Measurements from ENCODE around the gene SLC16A12.
"Not testable (repeated sequence)": the region's sequence is repeated elsewhere in the genome, so short reads cannot be mapped to it uniquely, and the experiment has no call there.

The SLC16A12 gene

DNA sequence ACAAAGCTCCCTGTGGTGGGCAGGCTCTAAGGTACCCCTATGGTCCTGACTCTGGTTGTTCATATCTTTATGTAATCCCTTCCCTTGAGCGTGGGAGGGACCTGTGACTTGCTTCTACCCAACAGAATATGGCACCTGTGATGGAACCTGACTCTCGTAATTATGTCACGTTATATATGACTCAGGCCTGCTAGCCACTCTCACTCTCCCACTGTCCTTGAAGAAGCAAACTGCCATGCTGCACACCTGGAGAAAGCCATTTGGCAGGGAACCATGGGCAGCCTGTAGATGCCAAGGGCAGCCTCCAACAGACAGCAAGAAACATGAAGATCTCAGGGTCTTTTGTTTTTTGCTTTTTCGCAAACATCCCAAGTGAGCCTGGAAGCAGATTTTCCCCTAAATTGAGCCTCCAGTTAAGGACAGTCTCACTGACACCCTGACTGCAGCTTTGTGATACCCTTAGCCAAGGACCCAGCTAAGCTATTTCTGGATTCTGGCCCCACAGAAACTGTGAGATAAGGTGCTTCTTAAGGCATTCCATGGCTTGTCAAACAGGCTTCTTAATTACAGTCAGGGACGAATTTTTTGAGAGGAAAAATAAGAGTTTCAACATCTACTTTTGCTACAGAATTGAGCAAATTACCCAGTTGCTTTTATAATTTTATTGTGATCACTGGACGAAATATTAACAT, 71.4 kb downstream of the SLC16A12 start:
- Histone ChIP-seq H3K9ac (ENCODE audit: low read depth, low read length) (no peak overlapping the region), H3K4me1 (ENCODE audit: insufficient read depth, low read length) (0 out of 2 replicates have a peak, but pooled peaks cover 3% of the 10 kb centered on the region), H3K9me3 (ENCODE audit: control insufficient read depth, insufficient read depth, low read length) (no peaks in the 10 kb centered on the region), H3K36me3 (ENCODE audit: insufficient read depth, low read length) (no peaks in the 10 kb centered on the region)

DNA sequence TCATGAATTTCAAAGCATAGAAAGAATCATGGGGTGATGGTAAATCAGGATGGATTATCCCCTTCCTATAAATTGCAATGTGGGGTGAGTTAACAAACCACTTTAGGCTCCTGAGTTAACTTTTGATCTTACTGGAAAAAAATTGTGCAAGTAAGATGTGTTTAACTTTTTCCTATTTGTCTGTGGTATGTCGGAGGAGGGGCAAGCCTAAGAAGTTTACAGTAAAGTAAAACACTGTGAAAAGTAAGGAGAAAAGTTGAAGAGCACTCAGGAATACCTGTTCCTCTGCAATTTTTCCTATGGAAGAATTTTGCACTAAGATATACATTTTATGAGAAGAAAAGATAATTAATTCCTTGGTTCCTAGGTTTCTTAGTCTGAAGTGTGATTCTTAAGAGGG, 76.6 kb downstream of the SLC16A12 start:
- Histone ChIP-seq H3K9ac (ENCODE audit: low read depth, low read length) (no peak overlapping the region), H3K9me3 (ENCODE audit: control insufficient read depth, insufficient read depth, low read length) (no peaks in the 10 kb centered on the region), H3K4me1 (ENCODE audit: insufficient read depth, low read length) (no peaks in the 10 kb centered on the region), H3K36me3 (ENCODE audit: insufficient read depth, low read length) (no peaks in the 10 kb centered on the region)

GRCh38 chr10:89458291-89458690, 77.1 kb downstream of the SLC16A12 start:
- Histone ChIP-seq H3K4me1 (ENCODE audit: insufficient read depth, low read length) (no peaks in the 10 kb centered on the region), H3K36me3 (ENCODE audit: insufficient read depth, low read length) (no peaks in the 10 kb centered on the region), H3K9ac (ENCODE audit: low read depth, low read length) (no peak overlapping the region), H3K9me3 (ENCODE audit: control insufficient read depth, insufficient read depth, low read length) (no peaks in the 10 kb centered on the region)

- Histone ChIP-seq H3K4me1 (ENCODE audit: insufficient read depth, low read length) (peaks cover 3% of the 10 kb centered on the region; the same call in 1 of the 2 replicates), H3K36me3 (ENCODE audit: insufficient read depth, low read length) (no peaks in the 10 kb centered on the region), H3K9ac (ENCODE audit: low read depth, low read length) (no peak overlapping the region), H3K9me3 (ENCODE audit: control insufficient read depth, insufficient read depth, low read length) (no peaks in the 10 kb centered on the region)
Measured at GRCh38 chr10:89454561-89455347, 80.6 kb downstream of the SLC16A12 start.

- Histone ChIP-seq H3K9ac (ENCODE audit: low read depth, low read length) (no peak overlapping the region), H3K4me1 (ENCODE audit: insufficient read depth, low read length) (peaks cover 3% of the 10 kb centered on the region; the same call in 1 of the 2 replicates), H3K9me3 (ENCODE audit: control insufficient read depth, insufficient read depth, low read length) (no peaks in the 10 kb centered on the region), H3K36me3 (ENCODE audit: insufficient read depth, low read length) (no peaks in the 10 kb centered on the region)
Measured at GRCh38 chr10:89452193-89452592, 83.2 kb downstream of the SLC16A12 start.

DNA sequence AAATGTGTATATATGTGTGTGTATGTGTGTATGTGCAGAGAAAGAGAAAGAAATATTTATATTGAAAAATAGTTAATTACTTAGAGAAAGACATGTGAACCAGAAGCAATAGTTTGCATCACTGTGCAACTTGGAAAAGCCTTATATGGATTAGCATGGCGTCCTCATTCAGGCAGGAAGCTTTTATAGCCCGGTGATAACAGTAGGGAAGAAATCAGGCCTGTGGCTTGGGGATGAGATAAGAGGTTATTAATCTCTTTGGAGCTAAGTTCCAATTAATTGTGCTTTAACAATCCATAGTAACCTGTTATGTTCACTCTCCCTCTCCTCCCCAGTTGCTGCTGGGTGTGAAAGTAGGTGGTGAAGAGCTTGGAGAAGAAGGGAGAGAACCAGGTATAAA, 84.5 kb downstream of the SLC16A12 start:
- H3K9ac ChIP-seq (ENCODE audit: low read depth, low read length): no peak overlapping the region
- H3K9me3 ChIP-seq (ENCODE audit: control insufficient read depth, insufficient read depth, low read length): no peaks in the 10 kb centered on the region
- peaks cover 3% of the 10 kb centered on the region; the same call in 1 of the 2 replicates for H3K4me1 ChIP-seq (ENCODE audit: insufficient read depth, low read length)
- H3K36me3 ChIP-seq (ENCODE audit: insufficient read depth, low read length): no peaks in the 10 kb centered on the region

- H3K9ac ChIP-seq (ENCODE audit: low read depth, low read length); H3K36me3 ChIP-seq (ENCODE audit: insufficient read depth, low read length); H3K9me3 ChIP-seq (ENCODE audit: control insufficient read depth, insufficient read depth, low read length); H3K4me1 ChIP-seq (ENCODE audit: insufficient read depth, low read length): not testable (repeated sequence)
Measured at GRCh38 chr10:89444819-89445218, 90.6 kb downstream of the SLC16A12 start.

GRCh38 chr10:89442289-89442688, 93.1 kb downstream of the SLC16A12 start:
- H3K9ac ChIP-seq (ENCODE audit: low read depth, low read length): no peak overlapping the region
- H3K36me3 ChIP-seq (ENCODE audit: insufficient read depth, low read length): no peaks in the 10 kb centered on the region
- H3K4me1 ChIP-seq (ENCODE audit: insufficient read depth, low read length): no peaks in the 10 kb centered on the region
- 0 out of 2 replicates have a peak, but pooled peaks cover 4% of the 10 kb centered on the region for H3K9me3 ChIP-seq (ENCODE audit: control insufficient read depth, insufficient read depth, low read length)

DNA sequence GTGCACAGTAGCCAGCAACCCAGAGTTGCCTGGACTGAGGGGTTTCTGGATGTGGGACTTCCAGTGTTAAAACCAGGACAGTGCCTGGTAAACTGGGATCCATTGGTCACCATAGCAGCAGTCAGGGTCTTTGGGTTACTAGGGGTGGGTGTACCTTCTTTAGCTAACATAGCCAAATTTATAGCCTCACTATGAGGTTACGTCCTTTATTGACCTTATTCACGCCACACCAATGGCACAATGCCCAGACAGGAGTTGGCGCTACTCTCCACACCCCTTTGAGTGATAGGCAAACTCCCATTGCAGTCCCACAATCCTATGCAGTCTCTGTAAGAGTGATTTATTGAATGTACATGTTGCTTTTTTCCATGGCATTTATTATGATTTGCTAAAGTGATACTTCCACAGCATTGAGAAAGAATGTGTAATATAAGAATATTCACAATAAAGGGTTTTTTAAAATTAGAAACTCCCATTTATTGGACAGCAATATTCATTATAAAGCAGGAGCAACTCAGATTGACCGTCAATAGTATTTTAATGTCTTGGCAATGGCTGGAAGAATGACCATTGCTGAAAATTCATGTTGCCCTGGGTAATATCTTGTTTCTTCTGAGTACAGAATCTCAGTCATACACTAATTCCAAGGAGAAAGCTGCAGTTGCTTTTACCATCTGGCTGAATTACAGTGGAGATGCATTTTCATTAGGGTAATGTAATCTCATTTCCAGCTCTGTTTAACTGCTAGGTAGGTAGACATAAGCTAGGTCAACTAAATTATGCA, 95.0 kb downstream of the SLC16A12 start:
- 0 out of 2 replicates have a peak, but pooled peaks cover 4% of the 10 kb centered on the region for H3K9me3 ChIP-seq (ENCODE audit: control insufficient read depth, insufficient read depth, low read length)
- H3K36me3 ChIP-seq (ENCODE audit: insufficient read depth, low read length): no peaks in the 10 kb centered on the region
- no peak overlapping the region for H3K9ac ChIP-seq (ENCODE audit: low read depth, low read length)
- H3K4me1 ChIP-seq (ENCODE audit: insufficient read depth, low read length): no peaks in the 10 kb centered on the region

DNA sequence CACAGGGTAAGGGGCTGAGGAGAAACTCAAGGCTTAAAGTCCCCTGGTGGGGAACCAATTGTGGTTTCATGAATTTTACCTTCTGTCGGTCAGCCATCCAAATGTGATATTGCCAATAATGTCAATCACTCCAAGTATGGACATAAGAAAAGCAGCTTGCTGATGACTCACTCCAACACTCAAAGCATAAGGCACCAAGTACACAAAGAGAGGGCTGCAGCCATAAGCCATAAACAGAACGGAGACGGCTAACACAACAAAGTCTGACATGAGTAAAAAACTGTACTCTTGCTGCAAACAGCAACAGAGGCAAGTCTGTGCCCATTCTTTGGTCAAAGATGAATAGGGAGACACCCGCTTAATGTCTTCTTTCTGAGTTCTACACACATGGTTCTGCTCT, 96.9 kb downstream of the SLC16A12 start:
- H3K9ac ChIP-seq (ENCODE audit: low read depth, low read length): no peak overlapping the region
- H3K4me1 ChIP-seq (ENCODE audit: insufficient read depth, low read length): no peaks in the 10 kb centered on the region; the same call in 1 of the 2 replicates
- no peaks in the 10 kb centered on the region for H3K9me3 ChIP-seq (ENCODE audit: control insufficient read depth, insufficient read depth, low read length)
- no peaks in the 10 kb centered on the region for H3K36me3 ChIP-seq (ENCODE audit: insufficient read depth, low read length)

DNA sequence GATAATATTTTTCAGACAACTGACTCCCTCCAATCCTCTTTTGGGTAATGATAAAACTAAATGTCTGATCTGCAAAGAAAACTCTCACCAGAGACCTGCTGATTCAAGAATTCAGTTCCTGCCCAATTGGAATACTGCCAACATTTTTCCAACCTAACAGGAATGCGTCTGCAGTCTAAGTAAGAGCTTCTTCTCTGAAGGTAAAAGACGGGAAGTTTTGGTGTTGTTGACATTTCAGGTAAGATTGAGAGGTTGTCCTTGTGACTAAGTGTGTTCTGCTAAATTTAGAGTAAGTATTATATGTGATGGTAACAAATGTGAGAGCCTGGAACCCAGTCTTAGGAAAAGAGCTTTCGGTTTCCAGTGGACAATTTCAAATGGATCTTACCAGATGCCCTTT, 103.4 kb downstream of the SLC16A12 start:
- Histone ChIP-seq H3K9me3 (ENCODE audit: control insufficient read depth, insufficient read depth, low read length) (no peaks in the 10 kb centered on the region), H3K9ac (ENCODE audit: low read depth, low read length) (no peak overlapping the region), H3K4me1 (ENCODE audit: insufficient read depth, low read length) (peaks cover 8% of the 10 kb centered on the region; the same call in 1 of the 2 replicates), H3K36me3 (ENCODE audit: insufficient read depth, low read length) (no peaks in the 10 kb centered on the region)

DNA sequence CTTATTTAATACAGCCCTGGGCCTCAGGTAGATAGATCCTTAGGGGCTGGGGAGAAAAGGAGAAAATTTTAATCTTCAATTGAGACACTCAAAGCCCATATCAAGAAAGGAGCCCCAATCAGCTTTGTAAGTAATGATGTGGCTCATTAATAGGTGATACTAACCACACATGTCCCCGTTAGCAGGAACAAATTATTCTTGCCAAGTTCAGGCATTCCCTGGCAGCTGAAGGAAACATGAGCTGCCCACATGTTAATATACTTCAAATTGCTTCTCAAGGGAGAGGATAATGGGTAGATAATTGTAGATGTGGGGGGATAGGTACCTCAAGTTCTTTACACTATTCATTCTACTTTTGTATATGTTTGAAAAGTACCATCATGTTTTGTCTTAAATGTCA, 106.5 kb downstream of the SLC16A12 start:
- Histone ChIP-seq H3K4me1 (ENCODE audit: insufficient read depth, low read length) (peaks cover 8% of the 10 kb centered on the region; the same call in 1 of the 2 replicates), H3K9me3 (ENCODE audit: control insufficient read depth, insufficient read depth, low read length) (no peaks in the 10 kb centered on the region), H3K9ac (ENCODE audit: low read depth, low read length) (no peak overlapping the region), H3K36me3 (ENCODE audit: insufficient read depth, low read length) (no peaks in the 10 kb centered on the region)

GRCh38 chr10:89427629-89428028, 107.8 kb downstream of the SLC16A12 start:
- Histone ChIP-seq H3K36me3 (ENCODE audit: insufficient read depth, low read length) (no peaks in the 10 kb centered on the region), H3K9ac (ENCODE audit: low read depth, low read length) (no peak overlapping the region), H3K4me1 (ENCODE audit: insufficient read depth, low read length) (peaks cover 8% of the 10 kb centered on the region; the same call in 1 of the 2 replicates), H3K9me3 (ENCODE audit: control insufficient read depth, insufficient read depth, low read length) (no peaks in the 10 kb centered on the region)

GRCh38 chr10:89426230-89426868, 109.0 kb downstream of the SLC16A12 start:
- H3K36me3 ChIP-seq (ENCODE audit: insufficient read depth, low read length): no peaks in the 10 kb centered on the region
- peaks cover 8% of the 10 kb centered on the region; the same call in 1 of the 2 replicates for H3K4me1 ChIP-seq (ENCODE audit: insufficient read depth, low read length)
- H3K9ac ChIP-seq (ENCODE audit: low read depth, low read length): no peak overlapping the region
- H3K9me3 ChIP-seq (ENCODE audit: control insufficient read depth, insufficient read depth, low read length): no peaks in the 10 kb centered on the region

Measured in ES-I3 (cell line).